NCI-H82 (cell line): ENCODE measurements around the gene KCTD11.

Experiments used
- DNase-seq: peaks from one replicate; lab custom pipeline; 2025; lab: John Stamatoyannopoulos, UW

Gene KCTD11

GRCh38 chr17:7403977-7404736 lies 52.2 kb downstream of the KCTD11 start, which contains the start of gene TMEM256:
Gene TMEM256 (minus strand): TSS chr17:7404097. CDS start chr17:7404084, 13 bp downstream.
- peak; percentile 100 for DNase-seq
